Sciatic nerve (tissue), 2 donors: Measurements from ENCODE around the gene LEO1. TPM values are rescaled to one million over a fixed set of nuclear protein-coding genes. Genes with fewer than 3 reads are reported as not detected.

Experiments
- ATAC-seq: fragments of 200-7000 bp; cut with Tn5 transposase; one replicate; pipeline ENCODE4 v1.9.1; 2020; ENCODE audit warnings: mild to moderate bottlenecking, moderate library complexity
- DNase-seq: peaks from one replicate; pipeline ENCODE4 v3.0.0-alpha.2; 2020; ENCODE audit warnings: low spot score
- intact Hi-C: fragments of 100-400 bp; cut with DNase I; formaldehyde crosslinking; loops from one replicate; pipeline ENCODE4 v1.14.2; 2022
- total RNA-seq: library from RNA; stranded (reverse); fragmentation: NEBNext Ultra II Directional; extraction: Animal tissue kit (Norgen Biotek cat#: 25700); gene quantifications from one replicate; pipeline ENCODE4 v1.2.1, GENCODE V29; 2021
- donor health status: DM: no; HTN: no; CAD: no.
- donor health status: DM: no; HTN: no; CAD: no.

Gene LEO1
- total RNA-seq, 1 donor from 2014 or later: 11.9 TPM

DNA sequence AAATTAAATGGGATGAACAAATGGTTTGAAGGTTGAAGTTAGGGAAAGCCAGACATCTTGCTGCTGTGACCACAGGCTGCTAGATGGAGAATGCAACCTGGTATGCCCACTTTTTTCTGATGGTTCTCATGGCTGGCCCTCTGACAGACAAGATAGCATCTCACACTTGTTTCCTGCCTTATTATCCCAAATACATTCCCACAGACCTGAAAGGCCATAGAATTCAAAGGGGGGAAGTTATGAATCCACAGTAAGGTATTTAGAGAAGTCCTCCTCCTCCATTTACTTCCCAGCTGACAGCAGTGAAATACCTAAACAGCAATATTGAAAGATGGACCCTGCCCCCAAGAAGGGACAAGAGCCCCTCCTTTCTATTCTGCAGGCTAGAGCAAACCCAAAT lies 32.4 kb downstream of the LEO1 start:
- intact Hi-C loops: no loop called here
- DNase-seq (no peak), ATAC-seq (no peak)

DNA sequence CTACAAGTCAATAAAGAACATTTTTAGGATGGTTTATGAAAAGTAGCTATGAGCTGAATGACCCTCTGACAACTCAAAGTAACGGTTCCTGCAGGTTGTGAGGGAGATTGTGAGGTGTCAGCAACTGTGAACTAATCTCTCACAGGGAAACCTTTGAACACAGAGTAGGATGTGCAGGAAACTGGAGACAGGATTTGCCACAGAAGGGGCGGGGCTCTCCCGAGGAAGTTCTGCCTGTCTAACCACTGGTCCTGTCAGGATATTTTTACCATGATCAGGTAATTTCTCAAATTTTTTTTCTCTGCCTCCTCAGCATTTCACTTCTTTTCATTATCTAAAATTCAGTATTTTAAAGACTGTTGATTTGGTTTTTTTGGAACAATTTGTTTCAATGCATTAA lies 33.3 kb downstream of the LEO1 start:
- ATAC-seq (no peak), DNase-seq (no peak)
- intact Hi-C loops: no loop called here

DNA sequence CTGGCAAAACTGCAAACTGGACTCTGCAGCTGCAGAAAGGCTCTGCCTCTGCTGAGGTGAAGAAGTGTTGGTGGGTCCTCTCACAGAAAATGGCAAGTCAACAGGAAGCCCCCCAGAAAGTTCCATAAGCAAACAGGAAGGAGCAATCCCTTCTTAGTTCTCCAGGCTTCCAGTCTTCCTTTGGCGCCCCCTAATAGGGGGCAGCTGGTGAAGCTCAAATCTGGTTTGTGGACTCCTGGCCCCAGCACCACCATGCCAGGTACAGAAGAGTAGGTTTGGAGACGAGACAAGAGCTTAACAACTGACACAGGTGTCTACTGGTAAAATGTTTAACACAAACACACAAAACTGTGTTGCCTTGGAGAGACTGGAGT lies 35.5 kb downstream of the LEO1 start:
- DNase-seq: no peak
- intact Hi-C loops: no loop called here
- ATAC-seq: no peak

DNA sequence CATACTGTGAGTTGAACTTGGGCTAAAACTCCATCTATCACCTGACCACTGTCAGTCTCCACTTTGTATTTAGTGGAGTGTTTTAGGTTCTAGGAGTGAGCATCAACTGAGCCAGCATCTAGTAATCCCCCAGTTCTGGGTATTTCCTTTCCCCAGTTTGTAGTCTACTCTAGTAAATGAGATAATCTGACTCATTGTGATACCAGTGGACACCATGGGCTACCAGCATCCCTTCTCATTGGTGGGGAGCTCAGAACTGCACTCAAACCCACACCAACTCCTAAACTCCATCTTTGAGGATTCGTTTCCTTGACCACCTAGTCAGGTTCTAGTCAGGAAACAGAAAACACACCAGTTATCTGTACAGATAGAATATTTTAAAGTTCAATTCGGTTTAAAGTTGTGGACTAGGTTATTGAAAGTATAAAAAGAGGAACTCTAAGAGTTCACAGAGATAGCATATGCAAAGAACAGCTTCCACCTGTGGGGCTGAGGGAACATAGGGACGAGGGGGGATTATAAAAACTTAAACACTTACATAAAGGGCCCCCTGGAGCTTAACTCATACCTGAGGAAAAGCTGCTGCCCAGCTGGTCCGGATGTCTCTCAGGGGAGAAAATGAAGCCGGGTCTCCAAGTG lies 36.0 kb downstream of the LEO1 start:
- ATAC-seq (no peak), DNase-seq (no peak)
- intact Hi-C loops: no loop called here

DNA sequence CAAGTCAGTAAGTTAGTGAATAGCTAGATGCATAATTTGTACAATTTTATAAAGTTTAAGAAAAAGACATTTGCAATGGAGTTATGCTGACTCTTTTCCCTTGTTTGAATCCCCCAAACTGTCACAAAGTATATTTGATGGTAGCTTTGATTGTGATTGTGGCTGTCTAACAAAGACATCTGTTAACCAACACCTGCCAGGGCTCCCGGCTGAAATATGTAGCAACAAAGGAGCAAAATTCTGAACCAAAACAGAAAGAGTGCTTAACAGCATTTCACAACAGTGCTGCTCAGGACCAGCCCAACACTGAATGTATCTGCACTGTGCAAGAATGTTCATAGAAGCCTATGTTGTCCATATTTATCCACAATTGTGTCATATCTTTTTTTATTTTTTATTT lies 39.4 kb downstream of the LEO1 start:
- intact Hi-C loops: no loop called here
- no peak for ATAC-seq
- DNase-seq: no peak

DNA sequence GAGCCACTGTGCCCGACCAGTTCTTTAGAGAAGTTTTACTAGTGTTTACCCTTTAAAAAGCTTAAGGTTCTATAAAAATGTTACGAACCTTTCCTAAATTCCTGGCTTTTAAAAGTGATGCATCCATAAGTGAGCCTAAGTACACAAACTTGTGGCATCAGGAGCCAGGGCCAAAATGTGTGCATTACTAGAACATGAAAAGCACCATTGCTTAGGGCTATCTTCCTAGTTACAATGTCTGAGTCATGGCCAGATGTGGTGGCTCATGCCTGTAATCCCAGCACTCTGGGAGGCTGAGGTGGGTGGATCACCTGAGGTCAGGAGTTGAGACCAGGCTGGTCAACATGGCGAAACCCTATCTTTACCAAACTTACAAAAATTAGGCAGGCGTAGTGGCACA lies 39.9 kb downstream of the LEO1 start:
- no peak for ATAC-seq
- intact Hi-C loops: no loop called here
- no peak for DNase-seq

DNA sequence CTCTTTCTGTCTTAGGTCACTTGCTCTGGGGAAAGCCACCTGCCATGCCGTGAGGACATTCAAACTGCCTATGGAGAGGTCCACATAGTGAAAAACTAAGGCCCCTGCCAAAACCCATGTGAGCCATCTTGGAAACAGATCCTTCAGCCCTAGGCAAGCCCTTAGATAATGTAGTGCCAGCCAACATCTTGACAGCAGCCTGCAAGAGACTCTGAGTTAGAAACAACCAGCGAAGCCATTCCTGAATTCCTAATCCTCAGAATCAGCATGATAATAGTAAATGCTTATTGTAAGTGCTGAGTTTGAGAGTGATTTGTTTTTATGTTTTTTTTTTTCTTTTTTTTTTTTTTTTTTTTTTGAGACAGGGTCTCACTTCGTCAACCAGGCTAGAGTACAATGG lies 40.6 kb downstream of the LEO1 start:
- DNase-seq: no peak
- no peak for ATAC-seq
- intact Hi-C loops: no loop called here

DNA sequence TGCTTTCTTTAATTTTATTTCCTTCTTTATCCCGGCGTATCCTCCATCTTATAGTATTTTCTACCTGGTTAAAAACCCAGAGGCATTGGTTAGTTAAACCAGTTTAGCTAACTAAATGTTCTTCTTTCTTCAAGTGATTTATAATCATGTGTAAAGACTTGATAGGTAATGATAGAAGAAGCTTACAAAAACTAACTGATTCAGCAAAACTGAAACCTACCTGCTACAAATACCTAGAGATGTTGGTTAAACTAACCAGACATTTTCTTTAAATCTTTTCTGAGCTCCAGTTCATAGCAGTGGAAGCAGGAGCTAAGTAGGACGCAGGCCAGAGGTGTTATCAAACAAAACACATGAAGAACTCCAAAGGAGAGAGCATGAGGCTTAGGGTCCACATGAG lies 44.8 kb downstream of the LEO1 start:
- DNase-seq (no peak), ATAC-seq (no peak)
- intact Hi-C loops: no loop called here

DNA sequence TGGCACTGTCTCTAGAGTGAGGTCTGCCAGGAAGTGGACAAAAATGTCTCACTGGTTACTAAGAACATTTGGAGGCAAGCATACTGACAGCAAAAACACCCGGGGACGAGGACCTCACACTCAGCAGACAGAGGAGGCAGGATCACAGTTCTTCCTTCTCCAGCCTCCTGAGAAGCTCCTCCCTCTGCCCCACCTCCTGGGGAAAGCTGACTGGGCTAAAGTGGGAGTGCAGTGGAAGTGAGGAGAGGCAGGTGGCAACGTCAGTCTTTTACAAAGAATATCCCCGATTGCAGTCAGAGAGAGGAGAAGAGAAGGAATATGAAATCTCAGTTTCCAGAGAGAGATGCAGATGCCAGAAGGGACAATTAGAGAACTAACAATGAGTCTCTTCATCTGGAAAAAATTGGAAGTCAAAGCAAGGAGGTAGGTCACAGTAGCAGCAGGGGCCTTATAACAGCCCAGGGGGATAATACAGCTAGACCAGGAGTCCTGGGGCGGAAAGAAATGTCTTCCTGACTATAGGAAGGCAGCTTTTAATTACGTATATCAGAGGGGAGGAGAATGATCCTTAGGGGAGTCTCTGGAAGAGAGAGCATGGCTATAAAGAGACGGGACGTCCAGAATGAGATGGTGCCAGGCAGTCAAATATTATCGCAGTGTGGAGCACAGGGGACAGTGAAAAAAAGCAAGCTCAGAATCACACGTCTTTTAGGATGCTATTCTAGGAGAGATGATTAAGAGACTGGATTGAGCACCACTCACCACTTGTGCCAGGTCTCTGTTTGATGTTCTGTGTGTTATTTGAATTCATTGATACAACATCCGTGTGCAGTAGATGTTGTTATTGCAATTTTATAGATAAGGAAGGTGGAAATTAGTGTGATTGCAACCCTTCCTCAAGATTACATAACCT lies 47.2 kb downstream of the LEO1 start:
- ATAC-seq: no peak
- intact Hi-C loops: no loop called here
- DNase-seq: no peak

DNA sequence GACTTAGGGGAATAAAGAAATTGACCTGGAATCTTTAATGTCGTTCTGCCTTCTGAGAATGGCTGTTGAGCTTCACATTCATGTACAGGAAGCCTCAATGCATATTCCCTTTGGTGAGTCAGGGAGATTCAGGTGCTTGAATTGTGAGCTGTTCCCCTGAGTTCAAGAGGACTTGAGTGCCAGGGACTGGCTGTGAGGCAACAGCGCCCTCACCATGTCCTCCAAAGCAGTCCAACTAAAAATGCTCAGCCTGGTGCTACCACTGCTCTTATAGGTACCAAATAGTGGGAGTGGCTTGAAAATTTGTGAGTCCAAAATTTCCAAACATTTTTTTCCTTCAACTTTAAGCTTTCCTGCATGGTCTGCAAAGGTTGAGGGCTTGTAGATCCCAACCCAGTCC lies 54.1 kb downstream of the LEO1 start:
- ATAC-seq (no peak), DNase-seq (no peak)
- intact Hi-C loops: no loop called here

DNA sequence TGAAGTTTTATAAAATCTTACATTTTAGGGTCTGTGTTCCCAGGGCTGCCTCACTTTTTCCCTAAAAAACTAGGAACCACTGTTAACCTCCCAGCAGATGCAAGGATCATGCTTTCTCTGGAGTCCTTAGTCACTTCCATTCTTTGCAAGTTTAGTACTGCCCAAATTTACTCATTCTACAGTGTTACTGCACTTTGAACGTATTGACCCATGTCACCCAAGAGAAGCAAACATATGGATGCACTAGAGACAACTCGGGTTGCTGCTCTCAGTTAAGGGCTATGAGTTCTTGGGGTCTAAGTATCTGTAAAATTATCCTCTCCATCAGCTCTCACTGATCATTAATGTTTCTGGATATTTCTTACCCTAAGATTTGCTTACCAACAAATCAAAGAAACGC lies 59.0 kb downstream of the LEO1 start:
- no peak for DNase-seq
- no peak for ATAC-seq
- intact Hi-C loops: no loop called here

DNA sequence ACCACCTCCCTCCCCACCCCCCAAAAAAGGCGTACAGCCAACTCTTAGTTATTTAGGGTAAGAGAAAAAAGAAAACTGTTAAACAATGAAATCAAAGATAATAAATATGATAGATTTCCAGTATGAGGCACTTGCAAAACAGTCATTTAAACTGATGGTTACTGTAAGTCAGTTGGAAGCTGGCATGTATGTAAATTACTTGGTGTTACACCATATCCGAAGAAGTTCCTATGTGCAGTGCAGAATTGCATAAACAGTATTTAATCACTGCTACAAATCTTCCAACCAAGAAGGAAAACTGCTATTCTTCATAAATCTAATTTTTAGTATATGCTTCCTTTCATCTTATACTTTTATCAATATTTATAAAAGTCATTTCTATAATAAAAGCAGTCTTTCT lies 62.0 kb downstream of the LEO1 start:
- no peak for DNase-seq
- intact Hi-C loops: no loop called here

DNA sequence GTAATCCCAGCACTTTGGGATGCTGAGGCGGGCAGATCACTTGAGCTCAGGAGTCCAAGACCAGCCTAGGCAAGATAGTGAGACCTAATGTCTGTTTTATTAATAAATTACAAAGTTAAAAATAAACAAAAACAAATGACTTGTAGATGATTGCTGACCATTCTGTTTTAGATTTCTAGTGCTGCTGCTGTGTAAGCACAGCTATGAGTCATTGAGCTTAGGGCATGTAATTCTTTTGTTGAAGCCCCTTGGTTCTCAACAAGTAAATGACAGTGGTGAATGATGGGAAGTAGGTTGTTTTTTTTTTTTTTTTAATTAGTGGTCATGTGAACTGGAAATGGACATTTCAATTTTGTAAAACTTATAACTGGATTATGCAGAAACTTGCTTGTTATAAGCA lies 63.3 kb downstream of the LEO1 start:
- ATAC-seq (no peak), DNase-seq (no peak)
- intact Hi-C loops: no loop called here

More for the DNA sequence above, 62.0 kb downstream of the LEO1 start:
- no peak for ATAC-seq

DNA sequence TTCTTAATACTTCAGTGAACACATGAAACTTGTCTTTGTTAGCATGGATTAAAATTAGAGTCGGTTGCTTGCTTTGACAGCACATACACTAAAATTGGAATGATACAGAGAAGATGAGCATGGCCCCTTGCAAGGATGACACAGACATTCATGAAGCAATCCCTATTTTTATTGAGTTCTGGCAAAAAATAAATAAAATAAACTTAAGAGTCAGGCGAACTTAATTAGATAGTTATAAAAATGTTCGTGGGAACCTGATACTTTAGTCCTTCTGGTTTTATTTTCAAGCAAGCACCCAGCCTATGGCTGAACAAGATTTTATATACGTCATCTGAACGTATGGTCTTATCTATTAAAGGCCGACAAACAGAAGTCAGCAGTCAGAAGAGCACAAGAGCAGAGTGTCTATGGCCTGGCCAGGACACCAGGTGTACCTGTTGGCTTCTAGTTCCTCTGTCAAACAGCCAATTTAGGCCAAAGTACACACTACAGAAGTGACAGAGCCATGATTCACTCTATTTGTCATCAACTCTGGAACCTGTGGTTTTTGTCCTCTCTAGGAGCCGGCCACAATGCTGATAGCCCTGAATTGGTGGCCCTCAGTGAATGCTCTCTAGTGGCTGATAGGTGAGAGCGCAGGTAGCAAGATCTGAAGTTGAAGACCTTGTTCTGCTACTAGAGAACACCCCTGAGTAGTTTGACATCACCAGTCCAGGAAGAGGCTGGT lies 64.3 kb downstream of the LEO1 start:
- intact Hi-C loops: no loop called here
- no peak for DNase-seq
- ATAC-seq: no peak

DNA sequence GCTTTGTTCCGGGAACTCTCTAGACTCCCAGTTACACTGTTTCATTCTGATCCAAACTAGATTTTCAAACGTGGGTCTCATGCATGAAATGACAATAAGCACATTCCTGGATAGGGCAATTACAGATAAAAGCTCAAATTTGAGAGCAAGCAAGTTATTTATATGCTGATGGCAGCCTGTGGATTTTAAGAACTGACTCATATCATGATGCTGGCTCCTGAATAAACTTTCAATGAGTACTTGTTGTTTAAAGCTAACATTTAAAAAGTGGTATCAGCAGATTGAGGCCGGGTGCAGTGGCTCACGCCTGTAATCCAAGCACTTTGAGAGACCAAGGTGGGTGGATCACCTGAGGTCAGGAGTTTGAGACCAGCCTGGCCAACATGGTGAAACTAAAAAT lies 66.6 kb downstream of the LEO1 start:
- intact Hi-C loops: no loop called here
- ATAC-seq: no peak
- no peak for DNase-seq

DNA sequence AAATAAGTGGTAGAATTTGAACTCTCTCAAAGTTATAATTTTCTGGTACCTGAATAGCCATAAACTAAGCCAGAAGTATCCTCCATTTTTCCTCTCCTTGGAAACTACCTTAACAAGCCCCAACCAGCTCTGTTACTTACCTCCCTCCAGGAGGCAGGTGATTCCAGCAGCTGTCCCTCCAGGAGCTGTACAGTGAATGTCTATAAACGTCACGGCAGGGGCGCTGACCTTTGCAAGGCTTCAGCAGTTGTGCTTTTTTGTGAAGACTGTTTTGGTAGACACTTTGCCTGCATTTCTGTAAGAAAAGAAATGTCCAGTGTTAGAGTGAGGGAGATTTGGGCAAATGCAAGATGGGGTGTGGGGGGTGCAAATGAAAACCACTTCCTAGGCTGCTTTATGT lies 67.2 kb downstream of the LEO1 start:
- no peak for DNase-seq
- intact Hi-C loops: no loop called here
- ATAC-seq: no peak

DNA sequence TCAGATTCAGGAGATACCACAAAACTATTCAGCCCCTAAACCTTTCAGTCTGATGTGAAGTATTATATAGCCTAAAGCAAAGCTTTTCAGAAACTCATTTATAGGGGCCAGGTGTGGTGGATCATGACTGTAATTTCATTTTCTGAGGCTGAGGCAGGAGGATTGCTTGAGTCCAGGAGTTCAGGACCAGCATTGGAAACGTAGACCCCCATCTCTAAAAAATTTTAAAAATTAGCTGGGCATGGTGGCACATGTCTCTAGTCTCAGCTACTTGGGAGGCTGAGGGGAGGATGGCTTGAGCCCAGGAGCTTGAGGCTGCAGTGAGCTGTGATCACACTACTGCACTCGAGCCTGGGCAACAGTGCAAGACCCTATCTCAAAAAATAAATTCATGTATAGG lies 82.1 kb downstream of the LEO1 start:
- ATAC-seq (no peak), DNase-seq (no peak)
- intact Hi-C loops: no loop called here

DNA sequence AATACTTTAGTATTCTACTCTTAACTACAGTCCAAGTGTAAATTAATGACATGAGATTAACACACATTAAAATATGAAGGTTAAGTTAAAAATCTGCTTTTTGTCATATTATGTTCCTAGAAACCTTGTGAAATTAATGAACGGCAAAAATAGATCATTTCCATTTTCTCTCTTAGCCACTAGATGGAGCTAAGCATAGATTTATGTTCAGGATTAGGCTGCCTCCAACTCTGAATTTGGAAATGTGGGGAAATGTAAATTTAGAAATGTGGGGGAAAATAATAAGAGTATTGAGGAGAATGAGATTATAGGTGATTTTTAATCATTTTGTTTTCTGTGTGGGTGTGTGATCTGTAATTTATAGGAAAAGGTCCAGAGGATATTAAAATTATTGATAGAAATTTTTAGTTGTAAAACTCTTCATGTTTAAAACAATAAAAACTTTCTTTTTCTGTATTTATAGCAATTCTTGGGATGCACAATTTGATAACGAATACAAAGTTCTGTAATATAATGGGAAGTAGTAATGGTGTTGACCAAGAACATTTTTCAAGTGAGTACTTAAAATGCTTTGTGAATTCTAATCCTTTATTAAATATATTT lies 82.9 kb downstream of the LEO1 start:
- no peak for ATAC-seq
- intact Hi-C loops: no loop called here
- DNase-seq: no peak
